Inflammatory macrophage treated with lipopolysaccharide for 1 hour (primary cell): ENCODE data around the gene LGR6.

ENCODE experiments used
- DNase-seq, 2 donors: peaks; one replicate each; pipeline ENCODE4 v3.0.0-alpha.2; 2020 to 2022

The LGR6 gene

DNA sequence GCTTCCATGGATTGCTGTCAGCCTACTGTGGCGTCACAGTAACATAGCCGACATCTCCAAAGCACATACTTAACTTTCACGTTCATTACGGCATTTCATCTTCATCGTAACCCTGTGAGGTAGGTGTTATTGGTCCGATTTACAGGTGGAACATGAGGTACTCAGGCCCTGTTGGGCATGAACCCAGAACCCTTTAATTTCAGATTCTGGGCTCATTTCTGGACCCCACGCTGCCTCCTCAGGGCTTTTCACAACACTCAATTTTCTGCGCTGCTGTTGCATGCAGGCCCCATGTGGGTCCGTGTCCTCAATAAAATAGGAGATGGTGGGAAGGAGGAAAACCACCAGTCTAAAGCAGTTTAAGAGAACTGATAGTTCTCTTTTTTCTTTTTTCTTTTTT is 108.6 kb downstream of the LGR6 start:
- DNase-seq, result no peak

DNA sequence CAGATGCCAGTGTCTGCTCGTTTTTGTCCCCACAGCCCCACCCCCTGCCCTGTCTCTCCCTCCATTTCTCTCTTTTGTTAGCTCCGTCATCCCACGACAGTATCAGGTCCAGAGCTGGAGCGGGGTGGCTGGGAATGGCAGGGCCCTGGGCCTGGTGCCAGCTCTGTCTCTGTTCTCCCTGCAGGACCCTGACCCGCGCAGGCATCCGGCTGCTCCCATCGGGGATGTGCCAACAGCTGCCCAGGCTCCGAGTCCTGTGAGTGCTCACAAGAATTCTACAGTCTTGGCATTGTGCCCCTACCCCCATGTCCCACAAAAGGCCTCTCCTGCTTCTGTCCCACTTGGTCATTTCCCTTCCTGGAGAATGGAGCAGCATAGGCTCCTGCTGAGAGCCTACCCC is 110.8 kb downstream of the LGR6 start:
- DNase-seq, result no peak

DNA sequence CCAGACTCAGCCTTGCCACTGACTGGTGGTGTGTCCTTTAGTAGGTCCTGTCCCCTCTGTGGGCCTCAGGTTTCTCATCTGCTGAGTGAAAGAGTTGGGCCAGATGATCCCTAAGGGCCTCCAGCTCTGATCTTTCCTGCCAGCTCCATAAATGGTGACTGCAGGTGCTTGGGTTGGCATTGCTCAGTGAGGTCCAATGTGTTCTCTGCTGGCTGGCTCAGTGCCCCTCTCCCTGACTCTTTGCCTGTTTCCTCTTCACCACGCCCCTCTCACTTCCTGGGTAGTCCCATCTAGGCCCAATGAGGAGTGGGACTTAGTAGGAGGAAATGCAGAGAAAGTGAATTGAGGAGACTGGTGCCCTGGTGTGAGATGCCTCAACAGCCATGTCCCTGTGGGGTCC is 111.6 kb downstream of the LGR6 start:
- DNase-seq, result no peak

DNA sequence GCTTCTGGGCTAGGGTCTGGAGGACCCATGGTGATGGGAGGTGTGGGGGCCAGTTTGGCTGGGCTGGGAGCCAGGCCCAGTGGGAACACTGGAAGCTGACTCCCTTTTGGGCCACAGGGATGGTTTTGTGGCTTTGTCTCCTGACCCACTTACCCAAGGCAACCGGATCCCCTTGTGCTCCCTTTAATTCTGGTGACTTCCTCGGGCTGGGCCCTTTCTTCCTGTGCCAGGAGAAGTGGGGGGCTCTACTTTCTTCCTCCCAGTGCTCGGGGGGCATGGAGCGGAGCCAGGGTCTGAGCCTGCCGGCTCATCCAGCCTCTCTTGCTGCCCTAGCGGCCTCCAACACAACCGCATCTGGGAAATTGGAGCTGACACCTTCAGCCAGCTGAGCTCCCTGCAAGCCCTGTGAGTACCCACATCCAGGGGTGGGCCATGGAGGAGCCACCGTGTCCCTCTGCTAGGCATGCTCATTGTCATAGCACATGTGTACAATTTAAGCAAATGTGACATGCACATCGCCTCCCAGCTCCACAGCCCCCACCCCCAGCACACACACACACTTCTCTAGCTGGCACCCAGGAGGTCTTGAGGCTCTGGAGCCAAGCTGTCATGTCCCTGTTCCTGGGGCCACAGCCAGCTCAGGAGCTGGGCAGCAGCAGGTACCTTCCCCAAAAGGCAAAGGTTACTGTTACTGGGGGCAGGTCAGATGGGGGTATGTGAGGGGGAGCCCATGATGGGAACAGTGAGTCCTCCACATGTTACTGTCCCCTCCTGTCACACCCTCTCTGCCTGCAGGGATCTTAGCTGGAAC is 113.1 kb downstream of the LGR6 start:
- DNase-seq, result no peak

GRCh38 chr1:202310071-202310725 is 116.6 kb downstream of the LGR6 start:
- no peak for DNase-seq

DNA sequence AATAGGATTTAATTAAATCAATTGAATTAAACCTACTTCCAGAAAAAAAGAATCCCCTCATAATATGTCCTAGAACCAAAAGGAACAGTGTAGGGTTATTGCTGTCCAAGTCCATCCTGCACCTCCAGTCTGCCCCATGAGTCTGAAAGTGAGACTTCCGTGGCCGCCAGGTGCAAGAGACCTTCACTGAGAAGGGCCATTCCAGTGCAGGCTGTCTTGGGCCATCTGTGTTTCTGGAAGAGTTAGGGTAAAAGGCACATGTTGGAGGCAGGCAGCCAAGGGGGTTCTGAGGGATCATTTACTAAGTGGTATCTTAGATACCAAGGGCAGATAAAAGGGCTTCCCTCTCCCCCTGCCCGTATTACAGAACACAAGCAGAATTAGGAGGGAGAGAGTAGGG is 117.1 kb downstream of the LGR6 start:
- DNase-seq, result no peak

DNA sequence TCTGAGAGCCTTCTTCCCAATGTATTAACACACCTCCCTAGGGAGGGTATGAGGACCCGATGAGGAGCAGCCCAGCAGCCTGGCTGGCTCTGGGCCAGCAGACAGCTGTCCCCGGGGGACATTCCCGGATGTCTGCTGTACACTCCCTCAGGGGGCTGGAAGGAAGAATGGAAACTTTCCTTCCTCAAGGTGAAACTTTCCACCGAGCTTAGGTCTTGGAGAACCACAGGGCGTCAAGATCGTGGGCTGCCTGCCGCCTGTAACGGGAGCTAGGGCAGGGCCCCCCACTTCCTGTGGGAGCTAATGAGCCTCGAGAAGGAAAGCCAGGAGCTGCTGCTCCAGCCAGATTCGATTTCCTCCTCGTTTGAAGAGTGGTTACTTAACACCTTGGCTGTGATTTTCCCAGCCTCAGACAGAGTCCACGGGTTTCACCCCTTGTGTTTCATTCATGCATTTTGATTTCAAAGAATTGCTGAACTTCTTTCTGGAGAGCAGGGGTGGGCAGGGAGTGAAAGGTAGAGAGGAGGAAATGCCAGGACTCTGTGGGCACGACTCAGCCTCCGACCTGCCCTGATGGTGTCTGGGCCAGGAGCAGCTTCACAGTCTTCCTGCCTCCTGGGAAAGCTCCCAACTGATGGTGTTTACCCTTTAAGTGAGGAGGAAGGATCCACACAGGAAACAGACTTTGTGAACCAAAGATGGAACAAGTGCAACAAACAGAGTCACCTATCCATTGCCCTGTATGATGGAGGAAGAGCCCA is 118.5 kb downstream of the LGR6 start:
- DNase-seq, result no peak

DNA sequence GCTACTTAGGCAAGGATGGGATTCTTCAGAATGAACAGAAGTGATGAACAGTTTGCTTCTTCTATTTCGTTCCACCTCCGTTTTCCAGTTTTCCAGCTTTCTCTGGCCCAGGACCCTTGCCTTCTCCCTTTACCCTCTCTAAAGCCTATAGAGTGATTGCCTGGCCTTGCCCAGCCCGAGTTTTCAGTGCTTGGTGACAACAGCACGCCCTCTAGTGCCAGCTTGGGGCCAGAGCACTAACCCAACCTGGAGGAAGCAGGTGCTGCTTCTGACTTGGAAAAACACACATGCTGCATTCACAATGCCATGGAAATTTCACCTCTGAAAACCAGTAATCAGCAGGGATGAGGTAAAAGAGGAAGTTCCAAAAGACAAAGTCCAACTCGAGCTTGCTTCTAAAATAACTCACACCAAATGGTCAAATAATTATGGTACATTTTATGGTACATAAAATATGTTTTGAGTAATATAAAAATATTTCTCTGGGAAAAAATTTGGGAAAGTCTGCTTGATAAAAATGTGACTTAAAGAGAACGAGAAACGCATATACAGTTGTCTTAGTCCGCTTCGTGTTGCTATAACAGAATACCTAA is 122.1 kb downstream of the LGR6 start:
- peak; percentile 39 to 74 for DNase-seq

DNA sequence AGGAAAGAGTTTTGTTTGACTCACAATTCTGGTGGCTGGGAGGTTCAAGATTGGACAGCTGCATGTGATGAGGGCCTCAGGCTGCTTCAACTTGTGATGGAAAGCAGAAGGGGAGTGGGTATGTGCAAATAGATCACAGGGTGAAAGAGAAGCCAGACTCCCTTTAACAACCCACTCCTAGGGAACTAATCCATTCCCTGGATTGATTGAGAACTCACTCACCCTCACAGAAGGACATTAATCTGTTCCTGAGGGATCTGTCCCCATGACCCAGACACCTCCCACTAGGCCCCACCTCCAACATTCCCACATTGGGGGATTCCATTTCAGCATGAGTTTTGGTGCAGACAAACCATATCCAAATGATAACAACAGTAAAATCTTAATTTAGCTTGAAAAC is 122.6 kb downstream of the LGR6 start:
- DNase-seq, result no peak

GRCh38 chr1:202317941-202318925 is 124.6 kb downstream of the LGR6 start:
- no peak for DNase-seq

GRCh38 chr1:202319381-202320080 is 125.9 kb downstream of the LGR6 start:
- DNase-seq, result no peak

GRCh38 chr1:202320081-202320405 is 126.4 kb downstream of the LGR6 start:
- no peak for DNase-seq

- DNase-seq, result no peak
Measured at GRCh38 chr1:202323731-202324130, 130.1 kb downstream of the LGR6 start.

- no peak for DNase-seq
Measured at GRCh38 chr1:202324646-202325045, 131.0 kb downstream of the LGR6 start.

DNA sequence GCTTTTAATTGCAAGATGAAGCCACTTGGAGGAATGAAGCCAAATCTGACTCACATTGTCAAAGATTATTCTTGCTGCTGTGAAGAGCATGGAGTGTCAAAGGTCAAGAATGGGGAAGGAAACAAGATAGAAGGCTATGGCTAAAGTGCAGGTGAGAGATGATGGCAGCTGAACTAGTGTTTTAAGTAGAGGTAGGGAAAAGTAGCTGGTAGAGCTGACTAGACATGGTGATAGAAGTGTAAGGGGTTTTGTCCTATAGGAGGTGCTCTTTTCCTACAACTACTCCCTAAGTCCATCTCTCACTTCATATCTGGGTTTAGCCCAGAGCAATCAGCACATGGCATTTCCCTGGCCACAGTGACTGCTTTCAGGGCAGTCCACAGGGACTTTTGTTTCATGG is 136.3 kb downstream of the LGR6 start:
- no peak for DNase-seq

DNA sequence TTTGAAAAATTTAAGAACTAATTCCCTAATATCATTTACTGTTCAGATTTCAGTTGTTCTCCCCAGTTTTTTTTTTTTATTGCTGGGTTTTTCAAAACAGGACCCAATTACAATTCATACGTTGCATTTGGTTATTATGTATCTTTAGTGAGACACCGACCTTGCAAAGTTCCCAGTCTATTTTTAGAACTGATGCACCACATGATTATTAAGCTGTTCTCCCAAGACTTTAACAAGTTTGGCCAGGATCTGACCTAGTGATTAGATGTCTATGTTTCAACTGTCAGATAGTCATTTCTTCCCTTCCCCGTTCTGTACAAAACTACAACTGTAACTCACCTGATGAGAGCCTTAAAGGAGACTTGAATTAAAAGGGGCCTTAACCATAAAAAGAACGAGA is 140.3 kb downstream of the LGR6 start:
- DNase-seq, result no peak

DNA sequence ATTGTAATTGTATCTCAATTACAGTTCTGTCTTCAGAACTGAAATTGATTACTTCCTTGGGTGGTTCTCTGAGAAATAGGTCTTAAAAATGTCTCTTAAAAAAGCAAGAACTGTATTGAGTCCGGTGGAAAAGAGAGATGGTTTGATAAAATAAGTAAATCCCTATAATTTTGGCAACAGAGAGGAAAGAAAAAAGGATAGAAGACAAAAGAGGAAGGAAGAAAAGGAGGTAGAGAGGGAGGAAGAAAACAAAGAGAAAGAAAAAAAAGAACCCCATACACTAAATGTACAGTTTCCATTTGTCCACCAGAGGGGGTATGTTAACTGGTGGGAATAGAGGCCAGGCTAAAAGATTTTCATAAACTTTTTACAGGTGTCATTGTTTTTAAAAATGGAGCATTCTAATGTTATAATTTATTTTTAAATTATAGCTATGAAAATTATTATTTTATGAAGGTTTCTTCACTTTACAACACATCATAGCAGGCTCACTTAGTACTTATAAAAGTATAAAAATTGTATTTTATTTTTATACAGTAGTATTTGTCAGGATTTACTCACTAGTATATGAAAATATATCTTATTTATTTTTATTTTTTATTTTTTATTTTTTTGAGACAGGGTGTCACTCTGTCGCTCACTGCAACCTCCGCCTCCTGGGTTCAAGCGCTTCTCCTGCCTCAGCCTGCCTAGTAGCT is 150.2 kb downstream of the LGR6 start:
- DNase-seq, result peak; percentile 31 to 60

DNA sequence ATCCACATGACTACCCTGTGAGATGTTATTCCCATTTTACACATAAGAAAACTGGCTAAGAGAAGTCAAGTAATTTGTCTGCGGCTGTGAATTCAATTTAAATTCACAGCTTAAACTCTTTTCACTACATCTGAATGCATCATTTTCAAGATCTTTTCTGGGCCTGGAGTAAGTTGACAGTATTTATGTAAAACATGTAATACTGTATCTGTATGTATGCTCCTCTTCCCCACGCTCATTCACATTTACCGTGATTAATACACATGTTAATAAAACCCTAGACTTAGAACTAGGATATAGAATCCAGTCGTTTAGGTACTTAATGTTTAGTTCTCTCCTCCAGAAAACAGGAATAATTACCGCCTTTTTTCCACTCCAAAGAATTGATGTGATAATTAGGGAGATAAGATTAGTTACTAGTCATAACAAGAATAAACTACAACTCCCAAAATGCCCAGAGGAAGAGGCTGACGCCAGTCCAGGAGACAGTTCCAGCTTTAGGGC is 154.5 kb downstream of the LGR6 start:
- no peak for DNase-seq

- DNase-seq, result peak; percentile 97 to 99
Measured at GRCh38 chr1:202348509-202349205, 155.1 kb downstream of the LGR6 start, which contains the start of gene PPP1R12B. PPP1R12B (plus strand) TSS chr1:202348699; CDS start chr1:202348852, 153 bp downstream.
